K562 (cell line): ENCODE measurements around the gene ATP6V0A1. TPM values are rescaled to one million over a fixed set of nuclear protein-coding genes. Genes with fewer than 3 reads are reported as not detected.

Experiments used
- ATAC-seq: fragments of 200-7000 bp; cut with Tn5 transposase; 3 replicates; pipeline ENCODE4 v1.9.1; 2020; ENCODE audit warnings: moderate library complexity
- BruUV-seq: library from RNA; stranded (reverse); fragments of 400-500 nt; replicated peaks from 2 replicates; lab custom pipeline; 2021; lab: Mats Ljungman, UMichigan
- CTCF ChIA-PET: fragments of 300-600 bp; formaldehyde crosslinking; extraction: SDS; loops from one replicate; lab custom pipeline; 2021; ENCODE audit warnings: low intra/inter-chr PET ratio; lab: Yijun Ruan, JAX
- POLR2A ChIA-PET: fragments of 300-600, 350-650 bp; sonication (Branson Sonifier 250); formaldehyde crosslinking; extraction: SDS; loops from one replicate; lab custom pipeline; 2021; ENCODE audit warnings: antibody characterized with exemption, inconsistent platforms; lab: Yijun Ruan, JAX
- DNase-seq, 4 experiments: peaks; one replicate each; pipeline versions ENCODE4 v3.0.0 to v3.0.0-alpha.2; 2011 to 2018; ENCODE audit warnings: low spot score in 3 of 4, mixed read lengths in 3 of 4; ENCODE audit errors: extremely low read depth in 1 of 4
- FAIRE-seq: peaks from 2 replicates; lab custom pipeline; 2011; peaks lifted over from hg19 to GRCh38; lab: Jason Lieb, UNC
- H2AFZ ChIP-seq: 2 replicates; pipeline ENCODE4 v1.6.0; 2011; ENCODE audit warnings: low read depth, low read length, control low read depth, inconsistent platforms
- H3K27ac ChIP-seq: fragments of 200-600 bp; 3 replicates; pipeline ENCODE4 v1.8.0; 2011; ENCODE audit warnings: low read depth, mild to moderate bottlenecking, control low read depth, inconsistent platforms, low read length, moderate library complexity, mixed read lengths; ENCODE audit errors: extremely low read depth
- H3K27me3 ChIP-seq, 2 experiments: fragments of 300-600 bp in 1 of 2; 2 replicates in 1 of 2; 3 replicates in 1 of 2; pipeline versions ENCODE4 v1.6.0 to v1.8.0; 2011; ENCODE audit warnings: inconsistent platforms in 2 of 2, low read length in 2 of 2, mild to moderate bottlenecking in 1 of 2, mixed read lengths in 1 of 2, moderate library complexity in 1 of 2; ENCODE audit not compliant: control insufficient read depth in 2 of 2, insufficient read depth in 2 of 2
- H3K36me3 ChIP-seq: fragments of 300-600 bp; 3 replicates; pipeline ENCODE4 v1.8.0; 2011; ENCODE audit warnings: mild to moderate bottlenecking, low read length, inconsistent platforms; ENCODE audit not compliant: control insufficient read depth, insufficient read depth
- H3K4me1 ChIP-seq, 2 experiments: fragments of 200-600 bp in 1 of 2; replicated peaks in 1 of 2; 2 replicates in 1 of 2; 3 replicates in 1 of 2; pipeline versions ENCODE4 v1.5.1 to v1.8.0; 2011; ENCODE audit warnings: inconsistent platforms in 2 of 2, low read length in 2 of 2, mild to moderate bottlenecking in 1 of 2, mixed read lengths in 1 of 2, moderate library complexity in 1 of 2; ENCODE audit not compliant: control insufficient read depth in 2 of 2, insufficient read depth in 2 of 2
- H3K4me2 ChIP-seq: 2 replicates; pipeline ENCODE4 v1.6.1; 2011; ENCODE audit warnings: low read length, control low read depth, inconsistent platforms, mixed read lengths; ENCODE audit not compliant: insufficient read depth
- H3K4me3 ChIP-seq: fragments of 200-600 bp; sonication (generic), shearing (Covaris generic); 2 replicates; pipeline ENCODE4 v1.5.1; 2016; ENCODE audit warnings: control low read depth, inconsistent platforms
- H3K79me2 ChIP-seq: fragments of 200-600 bp; 3 replicates; pipeline ENCODE4 v1.8.0; 2011; ENCODE audit warnings: low read length, inconsistent platforms; ENCODE audit not compliant: control insufficient read depth, insufficient read depth
- H3K9ac ChIP-seq, 2 experiments: 2 replicates each; pipeline versions ENCODE4 v1.6.0 to v1.6.1; 2011; ENCODE audit warnings: low read depth in 2 of 2, low read length in 2 of 2, control low read depth in 1 of 2, inconsistent platforms in 1 of 2, mild to moderate bottlenecking in 1 of 2, mixed read lengths in 1 of 2; ENCODE audit not compliant: insufficient read depth in 1 of 2
- H3K9me1 ChIP-seq: one replicate; pipeline ENCODE4 v1.6.0; 2011; ENCODE audit warnings: inconsistent platforms, mild to moderate bottlenecking, low read length, moderate library complexity; ENCODE audit not compliant: control insufficient read depth, insufficient read depth
- H3K9me3 ChIP-seq: replicated peaks from 2 replicates; pipeline ENCODE4 v1.5.1; 2011; ENCODE audit warnings: low read depth, low read length, inconsistent platforms; ENCODE audit not compliant: control insufficient read depth, insufficient read depth
- H4K20me1 ChIP-seq: replicated peaks from 2 replicates; pipeline ENCODE4 v1.6.1; 2011; ENCODE audit warnings: low read length, inconsistent platforms, mixed read lengths; ENCODE audit not compliant: control insufficient read depth, insufficient read depth
- ATF7 ChIP-seq: fragments of 450-650 bp; IDR thresholded peaks from 2 replicates; pipeline ENCODE4 v1.7.1; 2014; ENCODE audit warnings: mild to moderate bottlenecking, moderate library complexity
- DMBX1 ChIP-seq: fragments of 250-450 bp; sonication (Bioruptor Pico); IDR thresholded peaks from 2 replicates; pipeline ENCODE4 v1.8.0; 2022; ENCODE audit warnings: inconsistent platforms, mild to moderate bottlenecking, moderate library complexity, borderline replicate concordance
- FOS ChIP-seq: IDR thresholded peaks from 3 replicates; pipeline ENCODE4 v1.6.1; 2011; ENCODE audit not compliant: insufficient read length; ENCODE audit errors: extremely low read depth
- NCOA4 ChIP-seq: fragments of 450-650 bp; IDR thresholded peaks from 2 replicates; pipeline ENCODE4 v1.6.1; 2018; ENCODE audit warnings: mild to moderate bottlenecking; ENCODE audit not compliant: partially characterized antibody
- SAFB2 ChIP-seq: fragments of 200-400 bp; formaldehyde crosslinking; IDR thresholded peaks from 2 replicates; pipeline ENCODE4 v1.6.1; 2018; ENCODE audit warnings: borderline replicate concordance, low read length, low read depth, moderate library complexity; ENCODE audit not compliant: severe bottlenecking
- SMARCA4 ChIP-seq: fragments of 450-650 bp; IDR thresholded peaks from 2 replicates; pipeline ENCODE4 v1.6.1; 2016
- TRIM25 ChIP-seq: fragments of 450-650 bp; IDR thresholded peaks from 2 replicates; pipeline ENCODE4 v1.7.0; 2016; ENCODE audit warnings: borderline replicate concordance
- TSHZ1 ChIP-seq: fragments of 250-450 bp; sonication (Bioruptor Pico); IDR thresholded peaks from 2 replicates; pipeline ENCODE4 v1.4.0; 2020; ENCODE audit warnings: mild to moderate bottlenecking, moderate library complexity
- ZBTB5 ChIP-seq: fragments of 450-650 bp; IDR thresholded peaks from 2 replicates; pipeline ENCODE4 v1.6.1; 2017; ENCODE audit warnings: antibody characterized with exemption
- WGBS: fragments of 100-300 bp; shearing (Covaris generic); methylation state at CpG from one replicate; pipeline ENCODE4 v1.1.6; 2016; ENCODE audit warnings: low coverage, mixed read lengths; ENCODE audit not compliant: insufficient coverage; ENCODE audit errors: missing lambda C conversion rate; 5-methylcytosine and 5-hydroxymethylcytosine counted together
- in situ Hi-C: fragments of 300-500 bp; cut with MboI; formaldehyde crosslinking; loops from 4 replicates; pipeline ENCODE4 v1.15.0; 2018; ENCODE audit warnings: inconsistent platforms, mixed read lengths
- intact Hi-C: fragments of 100-400 bp; cut with micrococcal nuclease; formaldehyde crosslinking; loops from 2 replicates; pipeline ENCODE4 v1.14.2; 2022
- polyA plus RNA-seq, 8 experiments: library from polyadenylated mRNA; depleted of rRNA in 4 of 8; stranded (reverse) in 5 of 8; unstranded in 3 of 8; fragments of >200 nt; fragmentation: Nextera tagmentation in 2 of 8; fragmentation: Illumina TruSeq in 1 of 8; extraction: Ambion mirVana in 2 of 8; extraction: Trizol in 1 of 8; gene quantifications; 2 replicates each; pipeline versions ENCODE4 v1.2.1 to v1.2.3, GENCODE V29; 2011 to 2014; ENCODE audit warnings: inconsistent platforms in 1 of 8, missing spikeins in 1 of 8
- total RNA-seq, 7 experiments: library from RNA; depleted of rRNA in 6 of 7; stranded (reverse); fragments of >200 nt in 6 of 7; fragmentation: Illumina TruSeq in 2 of 7; extraction: Trizol in 2 of 7; gene quantifications; 2 replicates each; pipeline versions ENCODE4 v1.2.1 to v1.2.3, GENCODE V29; 2011 to 2021; ENCODE audit warnings: low replicate concordance in 1 of 7
- TF ChIP-seq, protein P1 (sequence below): fragments of 450-650 bp; formaldehyde crosslinking; IDR thresholded peaks from 2 replicates; pipeline ENCODE4 v1.4.0; 2020; ENCODE audit warnings: mild to moderate bottlenecking, moderate library complexity
- TF ChIP-seq, protein P2 (sequence below): sonication (generic); formaldehyde crosslinking; IDR thresholded peaks from 2 replicates; pipeline ENCODE4 v1.8.0; 2022; ENCODE audit warnings: mild to moderate bottlenecking, missing genetic modification reagents

The ATP6V0A1 gene
- total and polyA plus RNA-seq, 9 of the 15 experiments (the other 6 are each of a cell fraction or from before 2014, with no cell fraction given), result 11.8 to 158 (median 75.5) TPM

DNA sequence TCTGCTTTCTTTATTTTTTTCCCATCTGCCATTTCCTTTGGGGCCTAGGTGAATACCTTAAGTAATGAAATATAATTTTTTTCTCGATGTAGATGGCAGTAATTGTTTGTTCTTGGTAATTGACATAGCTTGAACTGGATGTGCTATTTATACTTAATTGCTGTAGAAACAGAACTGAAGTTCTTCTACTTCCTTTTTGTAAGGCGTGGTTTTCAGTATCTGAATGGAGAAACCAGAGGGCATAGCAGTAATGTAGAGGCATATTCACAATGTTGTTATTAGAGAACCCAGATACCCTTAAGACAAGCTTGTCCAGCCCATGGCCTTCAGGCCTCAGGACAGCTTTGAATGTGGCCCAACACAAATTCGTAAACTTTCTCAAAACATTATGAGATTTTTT, 16.4 kb downstream of the ATP6V0A1 start:
- H3K27me3 ChIP-seq, result no peaks in the 10 kb centered on the region
- intact Hi-C loops, result no loop called here
- no peaks in the 10 kb centered on the region for H3K9me3 ChIP-seq
- peaks cover 4% of the 10 kb centered on the region; the same call in 2 of the 3 replicates for H3K79me2 ChIP-seq
- no peaks in the 10 kb centered on the region for H3K9me1 ChIP-seq
- no peak overlapping the region for H3K27ac ChIP-seq
- no peak overlapping the region for H3K9ac ChIP-seq
- CTCF ChIA-PET, result no interaction called here
- DNase-seq, result no peak
- TF ChIP-seq NCOA4 (no peak), FOS (no peak), SAFB2 (no peak), TRIM25 (no peak), ZBTB5 (no peak), SMARCA4 (no peak), ATF7 (no peak), TSHZ1 (no peak), DMBX1 (CRISPR knock-in tag) (no peak)
- TF ChIP-seq, protein P1, sequence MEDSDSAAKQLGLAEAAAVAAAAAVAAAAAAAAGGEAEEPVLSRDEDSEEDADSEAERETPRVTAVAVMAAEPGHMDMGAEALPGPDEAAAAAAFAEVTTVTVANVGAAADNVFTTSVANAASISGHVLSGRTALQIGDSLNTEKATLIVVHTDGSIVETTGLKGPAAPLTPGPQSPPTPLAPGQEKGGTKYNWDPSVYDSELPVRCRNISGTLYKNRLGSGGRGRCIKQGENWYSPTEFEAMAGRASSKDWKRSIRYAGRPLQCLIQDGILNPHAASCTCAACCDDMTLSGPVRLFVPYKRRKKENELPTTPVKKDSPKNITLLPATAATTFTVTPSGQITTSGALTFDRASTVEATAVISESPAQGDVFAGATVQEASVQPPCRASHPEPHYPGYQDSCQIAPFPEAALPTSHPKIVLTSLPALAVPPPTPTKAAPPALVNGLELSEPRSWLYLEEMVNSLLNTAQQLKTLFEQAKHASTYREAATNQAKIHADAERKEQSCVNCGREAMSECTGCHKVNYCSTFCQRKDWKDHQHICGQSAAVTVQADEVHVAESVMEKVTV (CRISPR knock-in tag), result no peak
- TF ChIP-seq, protein P2, sequence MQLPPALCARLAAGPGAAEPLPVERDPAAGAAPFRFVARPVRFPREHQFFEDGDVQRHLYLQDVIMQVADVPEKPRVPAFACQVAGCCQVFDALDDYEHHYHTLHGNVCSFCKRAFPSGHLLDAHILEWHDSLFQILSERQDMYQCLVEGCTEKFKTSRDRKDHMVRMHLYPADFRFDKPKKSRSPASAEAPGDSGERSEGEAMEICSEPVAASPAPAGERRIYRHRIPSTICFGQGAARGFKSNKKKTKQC (CRISPR knock-in tag), result no peak
- TF ChIP-seq, all 486 proteins: peak for 0
- Histone ChIP-seq H2AFZ (no peak overlapping the region), H4K20me1 (no peaks in the 10 kb centered on the region), H3K4me1 (no peaks in the 10 kb centered on the region), H3K36me3 (peaks cover 88% of the 10 kb centered on the region), H3K4me3 (no peak overlapping the region), H3K4me2 (no peak overlapping the region)
- no peak for ATAC-seq
- 85% methylated on average over 3 of the region's 3 CpGs for WGBS
- no peak for FAIRE-seq
- in situ Hi-C loops, result no loop called here
- BruUV-seq, result no TSS peak
- POLR2A ChIA-PET, result interaction anchor here (0.7 to 2.4 kb wide), 2 partner anchors 10 to 15 kb away, joined by 5 to 10 read pairs; no protein-coding TSS in a partner anchor
